ENCODE data around the gene RPH3AL.

Gene RPH3AL

DNA sequence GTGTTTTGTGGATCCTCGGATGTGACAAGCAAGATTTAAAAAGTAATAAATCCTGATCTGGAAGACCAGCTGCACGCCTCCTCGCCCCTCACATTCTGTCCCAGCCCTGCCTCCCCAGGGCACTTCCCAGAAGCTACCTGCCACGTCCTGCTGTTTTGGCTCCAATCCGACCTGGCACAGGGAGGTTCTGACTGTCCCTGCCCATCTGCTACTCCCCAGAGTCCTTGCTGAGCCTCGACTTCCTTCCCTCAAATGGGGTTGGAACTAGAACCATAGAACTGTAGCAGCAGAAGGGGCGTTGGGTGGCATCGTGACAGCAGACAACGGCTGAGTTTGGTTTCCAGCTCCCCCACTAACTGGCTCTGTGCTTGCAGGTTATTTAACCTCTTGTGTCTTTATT, 71.7 kb downstream of the RPH3AL start:
- Histone ChIP-seq H3K4me3 (ENCODE audit: severe bottlenecking) (no peak overlapping the region), H3K4me1 (ENCODE audit: insufficient read depth, poor library complexity, severe bottlenecking) (no peaks in the 10 kb centered on the region), H3K27ac (ENCODE audit: poor library complexity, severe bottlenecking) (no peak overlapping the region), H3K36me3 (ENCODE audit: low read depth) (no peaks in the 10 kb centered on the region), H3K9me3 (ENCODE audit: severe bottlenecking) (no peaks in the 10 kb centered on the region), H3K27me3 (ENCODE audit: insufficient read depth, poor library complexity, severe bottlenecking) (no peaks in the 10 kb centered on the region)
- peak; percentile 23 for DNase-seq (ENCODE audit: low spot score)
- no peak for ATAC-seq (ENCODE audit: low read depth)
- TF ChIP-seq, protein P1, sequence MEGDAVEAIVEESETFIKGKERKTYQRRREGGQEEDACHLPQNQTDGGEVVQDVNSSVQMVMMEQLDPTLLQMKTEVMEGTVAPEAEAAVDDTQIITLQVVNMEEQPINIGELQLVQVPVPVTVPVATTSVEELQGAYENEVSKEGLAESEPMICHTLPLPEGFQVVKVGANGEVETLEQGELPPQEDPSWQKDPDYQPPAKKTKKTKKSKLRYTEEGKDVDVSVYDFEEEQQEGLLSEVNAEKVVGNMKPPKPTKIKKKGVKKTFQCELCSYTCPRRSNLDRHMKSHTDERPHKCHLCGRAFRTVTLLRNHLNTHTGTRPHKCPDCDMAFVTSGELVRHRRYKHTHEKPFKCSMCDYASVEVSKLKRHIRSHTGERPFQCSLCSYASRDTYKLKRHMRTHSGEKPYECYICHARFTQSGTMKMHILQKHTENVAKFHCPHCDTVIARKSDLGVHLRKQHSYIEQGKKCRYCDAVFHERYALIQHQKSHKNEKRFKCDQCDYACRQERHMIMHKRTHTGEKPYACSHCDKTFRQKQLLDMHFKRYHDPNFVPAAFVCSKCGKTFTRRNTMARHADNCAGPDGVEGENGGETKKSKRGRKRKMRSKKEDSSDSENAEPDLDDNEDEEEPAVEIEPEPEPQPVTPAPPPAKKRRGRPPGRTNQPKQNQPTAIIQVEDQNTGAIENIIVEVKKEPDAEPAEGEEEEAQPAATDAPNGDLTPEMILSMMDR (IDR thresholded peaks at IDR 0.05; ENCODE audit: poor library complexity, severe bottlenecking): no peak

- TF ChIP-seq, protein P1 (IDR thresholded peaks at IDR 0.05; ENCODE audit: poor library complexity, severe bottlenecking): no peak
- Histone ChIP-seq H3K4me1 (ENCODE audit: insufficient read depth, poor library complexity, severe bottlenecking) (no peaks in the 10 kb centered on the region), H3K27ac (ENCODE audit: poor library complexity, severe bottlenecking) (no peak overlapping the region), H3K27me3 (ENCODE audit: insufficient read depth, poor library complexity, severe bottlenecking) (no peaks in the 10 kb centered on the region), H3K4me3 (ENCODE audit: severe bottlenecking) (no peak overlapping the region), H3K9me3 (ENCODE audit: severe bottlenecking) (no peaks in the 10 kb centered on the region), H3K36me3 (ENCODE audit: low read depth) (no peaks in the 10 kb centered on the region)
- DNase-seq (ENCODE audit: low spot score) (peak; percentile 7), ATAC-seq (ENCODE audit: low read depth) (no peak)
Observed at GRCh38 chr17:280216-280615, 72.4 kb downstream of the RPH3AL start.

GRCh38 chr17:279776-280175, 72.8 kb downstream of the RPH3AL start:
- ATAC-seq (ENCODE audit: low read depth): no peak
- H3K27ac ChIP-seq (ENCODE audit: poor library complexity, severe bottlenecking): no peak overlapping the region
- H3K4me1 ChIP-seq (ENCODE audit: insufficient read depth, poor library complexity, severe bottlenecking): no peaks in the 10 kb centered on the region
- TF ChIP-seq, protein P1 (IDR thresholded peaks at IDR 0.05; ENCODE audit: poor library complexity, severe bottlenecking): no peak
- DNase-seq (ENCODE audit: low spot score): peak; percentile 0
- no peaks in the 10 kb centered on the region for H3K9me3 ChIP-seq (ENCODE audit: severe bottlenecking)
- no peaks in the 10 kb centered on the region for H3K36me3 ChIP-seq (ENCODE audit: low read depth)
- no peak overlapping the region for H3K4me3 ChIP-seq (ENCODE audit: severe bottlenecking)
- no peaks in the 10 kb centered on the region for H3K27me3 ChIP-seq (ENCODE audit: insufficient read depth, poor library complexity, severe bottlenecking)

DNA sequence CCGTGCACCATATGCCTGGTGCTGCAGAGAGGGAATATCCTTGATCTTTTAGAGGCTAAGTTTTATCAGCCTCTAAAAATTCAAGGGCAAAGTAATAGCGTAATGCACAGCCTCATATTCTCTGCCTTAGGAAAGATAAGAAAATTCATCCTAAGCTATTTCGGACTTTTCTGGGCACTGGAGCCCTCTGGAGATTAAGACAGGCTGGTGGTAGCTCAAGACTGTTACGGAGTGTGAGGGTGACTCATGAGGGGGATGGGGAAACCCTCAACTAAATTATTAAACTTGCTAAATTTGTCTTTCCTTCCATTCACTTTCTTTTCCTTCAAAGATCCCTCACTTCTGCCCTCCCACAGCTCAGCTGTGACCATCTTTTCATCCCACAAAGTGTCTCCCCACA, 73.3 kb downstream of the RPH3AL start:
- Histone ChIP-seq H3K9me3 (ENCODE audit: severe bottlenecking) (no peaks in the 10 kb centered on the region), H3K27ac (ENCODE audit: poor library complexity, severe bottlenecking) (no peak overlapping the region), H3K36me3 (ENCODE audit: low read depth) (no peaks in the 10 kb centered on the region), H3K4me3 (ENCODE audit: severe bottlenecking) (no peak overlapping the region), H3K4me1 (ENCODE audit: insufficient read depth, poor library complexity, severe bottlenecking) (no peaks in the 10 kb centered on the region), H3K27me3 (ENCODE audit: insufficient read depth, poor library complexity, severe bottlenecking) (no peaks in the 10 kb centered on the region)
- no peak for DNase-seq (ENCODE audit: low spot score)
- no peak for ATAC-seq (ENCODE audit: low read depth)
- TF ChIP-seq, protein P1 (IDR thresholded peaks at IDR 0.05; ENCODE audit: poor library complexity, severe bottlenecking): no peak

DNA sequence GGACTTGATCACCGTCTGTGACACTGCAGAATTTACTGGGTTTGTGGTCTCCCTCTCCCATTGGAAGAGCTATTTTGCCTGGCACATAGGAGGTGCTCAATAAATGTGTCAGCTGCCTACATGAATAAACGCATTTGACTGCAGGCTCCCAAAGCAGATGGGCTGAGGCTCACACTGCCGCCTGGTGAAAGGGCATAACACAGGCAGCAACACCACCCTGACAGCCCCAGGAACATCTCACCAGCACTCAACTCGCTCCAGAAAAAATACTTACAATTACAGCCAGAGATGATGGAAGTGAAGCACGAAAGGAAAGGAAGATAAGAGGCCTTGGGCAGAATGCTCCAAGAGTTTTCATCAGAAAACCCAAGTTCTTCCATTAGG, 73.9 kb downstream of the RPH3AL start:
- TF ChIP-seq, protein P1 (IDR thresholded peaks at IDR 0.05; ENCODE audit: poor library complexity, severe bottlenecking): no peak
- H3K27ac ChIP-seq (ENCODE audit: poor library complexity, severe bottlenecking): no peak overlapping the region
- peak; percentile 11 for DNase-seq (ENCODE audit: low spot score)
- no peaks in the 10 kb centered on the region for H3K4me1 ChIP-seq (ENCODE audit: insufficient read depth, poor library complexity, severe bottlenecking)
- H3K9me3 ChIP-seq (ENCODE audit: severe bottlenecking): no peaks in the 10 kb centered on the region
- H3K4me3 ChIP-seq (ENCODE audit: severe bottlenecking): no peak overlapping the region
- H3K27me3 ChIP-seq (ENCODE audit: insufficient read depth, poor library complexity, severe bottlenecking): no peaks in the 10 kb centered on the region
- ATAC-seq (ENCODE audit: low read depth): no peak
- no peaks in the 10 kb centered on the region for H3K36me3 ChIP-seq (ENCODE audit: low read depth)
